Astrocyte (in vitro differentiated cells and primary cell): Measurements from ENCODE around the gene CFTR. TPM values are rescaled to one million over a fixed set of nuclear protein-coding genes. Genes with fewer than 3 reads are reported as not detected.
"Not testable (repeated sequence)": the region's sequence is repeated elsewhere in the genome, so short reads cannot be mapped to it uniquely, and the experiment has no call there.

Experiments used
- DNase-seq: peaks from one replicate; pipeline ENCODE4 v3.0.0-alpha.2; 2010; ENCODE audit warnings: low read depth
- FAIRE-seq: peaks from 2 replicates; lab custom pipeline; 2011; peaks lifted over from hg19 to GRCh38; lab: Jason Lieb, UNC
- H2AFZ ChIP-seq: 2 replicates; pipeline ENCODE4 v1.6.0; 2012; ENCODE audit warnings: low read depth, low read length, inconsistent platforms
- H3K27ac ChIP-seq: 2 replicates; pipeline ENCODE4 v1.5.1; 2011; ENCODE audit warnings: low read depth, low read length, inconsistent platforms
- H3K27me3 ChIP-seq: 2 replicates; pipeline ENCODE4 v1.6.0; 2011; ENCODE audit warnings: low read length, inconsistent platforms; ENCODE audit not compliant: insufficient read depth
- H3K36me3 ChIP-seq: 2 replicates; pipeline ENCODE4 v1.5.1; 2011; ENCODE audit warnings: low read length, inconsistent platforms; ENCODE audit not compliant: insufficient read depth
- H3K4me1 ChIP-seq: 2 replicates; pipeline ENCODE4 v1.5.1; 2011; ENCODE audit warnings: low read length, inconsistent platforms; ENCODE audit not compliant: insufficient read depth
- H3K4me2 ChIP-seq: 2 replicates; pipeline ENCODE4 v1.6.0; 2012; ENCODE audit warnings: low read length, inconsistent platforms
- H3K4me3 ChIP-seq: 2 replicates; pipeline ENCODE4 v1.5.1; 2011; ENCODE audit warnings: low read depth, mild to moderate bottlenecking, low read length, inconsistent platforms; ENCODE audit not compliant: insufficient read depth
- H3K79me2 ChIP-seq: 2 replicates; pipeline ENCODE4 v1.6.0; 2012; ENCODE audit warnings: mild to moderate bottlenecking, low read length, inconsistent platforms; ENCODE audit not compliant: insufficient read depth
- H3K9ac ChIP-seq: 2 replicates; pipeline ENCODE4 v1.6.0; 2012; ENCODE audit warnings: mild to moderate bottlenecking, low read length, inconsistent platforms
- H3K9me3 ChIP-seq: 2 replicates; pipeline ENCODE4 v1.5.1; 2012; ENCODE audit warnings: low read depth, mild to moderate bottlenecking, low read length, inconsistent platforms; ENCODE audit not compliant: insufficient read depth
- H4K20me1 ChIP-seq: 2 replicates; pipeline ENCODE4 v1.6.0; 2012; ENCODE audit warnings: low read length, inconsistent platforms; ENCODE audit not compliant: insufficient read depth
- H3K27ac Mint-ChIP-seq: one replicate; pipeline ENCODE4 v1.8.0; 2021; ENCODE audit warnings: mild to moderate bottlenecking, mixed read lengths; ENCODE audit not compliant: unreplicated experiment
- H3K27me3 Mint-ChIP-seq: one replicate; pipeline ENCODE4 v1.8.0; 2021; ENCODE audit warnings: low read depth, mixed read lengths; ENCODE audit not compliant: unreplicated experiment
- H3K36me3 Mint-ChIP-seq: one replicate; pipeline ENCODE4 v1.8.0; 2021; ENCODE audit warnings: low read depth, mixed read lengths; ENCODE audit not compliant: unreplicated experiment
- H3K4me1 Mint-ChIP-seq: one replicate; pipeline ENCODE4 v1.8.0; 2021; ENCODE audit warnings: low read depth, mixed read lengths; ENCODE audit not compliant: unreplicated experiment
- H3K4me3 Mint-ChIP-seq: one replicate; pipeline ENCODE4 v1.8.0; 2021; ENCODE audit warnings: mild to moderate bottlenecking, moderate library complexity, mixed read lengths; ENCODE audit not compliant: unreplicated experiment
- H3K9me3 Mint-ChIP-seq: one replicate; pipeline ENCODE4 v1.8.0; 2021; ENCODE audit warnings: mild to moderate bottlenecking, mixed read lengths; ENCODE audit not compliant: unreplicated experiment
- CTCF ChIP-seq: IDR thresholded peaks from 2 replicates; pipeline ENCODE4 v1.5.1; 2011; ENCODE audit warnings: low read depth, mild to moderate bottlenecking, inconsistent platforms, low read length, moderate library complexity; ENCODE audit not compliant: insufficient read depth
- EZH2 ChIP-seq: IDR thresholded peaks from 2 replicates; pipeline ENCODE4 v1.6.1; 2012; ENCODE audit warnings: mild to moderate bottlenecking, low read length, inconsistent platforms; ENCODE audit not compliant: insufficient read depth
- total RNA-seq: library from RNA; stranded (reverse); gene quantifications from 2 replicates; pipeline ENCODE4 v1.2.1, GENCODE V29; 2021

The CFTR gene
- total RNA-seq, 1 donor from 2014 or later, result 2.5 TPM

DNA sequence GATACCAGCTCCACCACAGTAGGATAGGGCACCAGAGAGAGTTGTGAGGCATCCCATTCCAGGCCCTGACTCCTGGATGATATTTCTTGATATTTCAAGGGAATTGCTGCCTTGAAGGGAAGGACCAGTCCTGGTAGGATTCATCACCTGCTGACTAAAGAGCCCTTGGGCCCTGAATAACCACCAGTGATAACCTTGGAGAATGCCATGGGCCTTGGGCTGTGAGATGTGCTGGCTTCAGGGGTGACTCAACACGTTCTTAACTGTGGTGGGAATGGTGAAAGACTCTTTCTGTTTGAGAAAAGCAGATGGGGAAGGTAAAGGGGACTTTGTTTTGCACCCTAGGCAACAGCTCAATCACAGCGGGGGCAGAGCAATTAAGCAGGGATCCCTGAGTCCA, 31.2 kb upstream of the CFTR start:
- H3K27me3 Mint-ChIP-seq, result no peaks in the 10 kb centered on the region
- no peaks in the 10 kb centered on the region for H3K36me3 Mint-ChIP-seq
- H3K4me3 ChIP-seq, result no peak overlapping the region
- no peak for DNase-seq
- FAIRE-seq, result no peak
- H3K27ac ChIP-seq, result no peak overlapping the region
- no peak overlapping the region for H3K4me3 Mint-ChIP-seq
- peaks cover 8% of the 10 kb centered on the region for H3K4me1 Mint-ChIP-seq
- H3K9me3 ChIP-seq, result no peaks in the 10 kb centered on the region
- no peaks in the 10 kb centered on the region for H3K9me3 Mint-ChIP-seq
- H2AFZ ChIP-seq, result no peak overlapping the region
- H3K4me2 ChIP-seq, result no peak overlapping the region
- H3K9ac ChIP-seq, result no peak overlapping the region
- no peaks in the 10 kb centered on the region for H3K79me2 ChIP-seq
- no peaks in the 10 kb centered on the region for H3K27me3 ChIP-seq
- TF ChIP-seq EZH2 (no peak), CTCF (no peak)
- H3K4me1 ChIP-seq, result no peaks in the 10 kb centered on the region
- no peaks in the 10 kb centered on the region for H3K36me3 ChIP-seq
- H3K27ac Mint-ChIP-seq, result no peak overlapping the region
- H4K20me1 ChIP-seq, result no peaks in the 10 kb centered on the region

DNA sequence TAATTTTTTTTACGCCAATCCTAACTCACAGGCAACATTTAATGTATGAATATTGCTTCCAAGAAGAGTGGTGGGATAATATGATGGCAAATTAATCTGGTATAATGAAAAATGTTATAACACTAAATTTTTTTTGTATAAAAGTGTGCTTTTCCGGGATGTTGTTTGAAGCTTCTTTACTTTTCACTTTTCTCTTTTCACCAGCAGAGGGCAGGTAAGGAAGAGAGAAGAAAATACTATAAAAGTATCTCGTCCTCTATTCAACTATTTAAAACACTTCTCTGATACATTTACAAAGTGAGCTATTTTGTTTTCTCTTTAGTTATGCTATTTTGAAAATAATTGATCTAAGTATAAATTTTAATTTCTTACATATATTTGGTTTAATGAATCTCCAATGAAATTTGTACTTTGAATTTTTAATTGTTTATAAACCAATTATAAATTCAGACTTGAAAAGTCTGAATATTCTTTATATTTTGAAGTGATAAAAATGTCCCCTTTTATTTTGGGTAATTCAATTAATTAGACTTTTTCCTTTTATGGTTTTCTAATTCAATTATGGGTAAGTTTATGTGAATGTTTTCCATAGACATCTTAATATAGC, 20.7 kb upstream of the CFTR start:
- Histone ChIP-seq H3K4me2 (no peak overlapping the region), H3K9me3 (no peaks in the 10 kb centered on the region), H3K27ac (no peak overlapping the region), H3K4me3 (no peak overlapping the region), H3K27me3 (no peaks in the 10 kb centered on the region), H3K36me3 (no peaks in the 10 kb centered on the region), H3K79me2 (no peaks in the 10 kb centered on the region), H3K4me1 (no peaks in the 10 kb centered on the region), H4K20me1 (no peaks in the 10 kb centered on the region), H3K9ac (no peak overlapping the region), H2AFZ (no peak overlapping the region)
- no peaks in the 10 kb centered on the region for H3K27me3 Mint-ChIP-seq
- FAIRE-seq (no peak), DNase-seq (peak; percentile 17)
- peaks cover 2% of the 10 kb centered on the region for H3K9me3 Mint-ChIP-seq
- no peak overlapping the region for H3K4me3 Mint-ChIP-seq
- H3K27ac Mint-ChIP-seq, result no peak overlapping the region
- H3K4me1 Mint-ChIP-seq, result no peaks in the 10 kb centered on the region
- TF ChIP-seq EZH2 (no peak), CTCF (peak; percentile 40)
- H3K36me3 Mint-ChIP-seq, result no peaks in the 10 kb centered on the region

- H3K4me3 Mint-ChIP-seq, result no peak overlapping the region
- H3K27me3 ChIP-seq, result no peaks in the 10 kb centered on the region
- H3K36me3 ChIP-seq, result no peaks in the 10 kb centered on the region
- no peak overlapping the region for H2AFZ ChIP-seq
- no peak overlapping the region for H3K4me2 ChIP-seq
- H3K36me3 Mint-ChIP-seq, result no peaks in the 10 kb centered on the region
- no peak overlapping the region for H3K27ac Mint-ChIP-seq
- no peaks in the 10 kb centered on the region for H3K4me1 ChIP-seq
- no peaks in the 10 kb centered on the region for H3K4me1 Mint-ChIP-seq
- TF ChIP-seq EZH2, result no peak
- no peak for TF ChIP-seq CTCF
- no peaks in the 10 kb centered on the region for H3K9me3 ChIP-seq
- H3K79me2 ChIP-seq, result no peaks in the 10 kb centered on the region
- no peak overlapping the region for H3K27ac ChIP-seq
- DNase-seq, result no peak
- H4K20me1 ChIP-seq, result no peaks in the 10 kb centered on the region
- H3K4me3 ChIP-seq, result no peak overlapping the region
- H3K9me3 Mint-ChIP-seq, result peaks cover 2% of the 10 kb centered on the region
- no peaks in the 10 kb centered on the region for H3K27me3 Mint-ChIP-seq
- H3K9ac ChIP-seq, result no peak overlapping the region
- no peak for FAIRE-seq
Observed at GRCh38 chr7:117459735-117460134, 20.1 kb upstream of the CFTR start.

DNA sequence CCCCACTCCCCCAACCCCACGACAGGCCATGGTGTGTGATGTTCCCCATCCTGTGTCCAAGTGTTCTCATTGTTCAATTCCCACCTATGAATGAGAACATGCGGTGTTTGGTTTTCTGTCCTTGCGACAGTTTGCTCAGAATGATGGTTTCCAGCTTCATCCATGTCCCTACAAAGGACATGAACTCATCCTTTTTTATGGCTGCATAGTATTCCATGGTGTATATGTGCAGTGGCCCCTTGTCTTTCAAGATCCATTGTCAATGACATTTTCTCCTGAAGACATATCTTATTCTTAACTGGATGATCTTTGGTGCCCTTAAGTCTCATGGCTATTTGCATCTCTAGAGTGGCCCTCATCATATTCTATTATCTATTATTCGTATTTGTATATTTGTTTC, 19.0 kb upstream of the CFTR start:
- not testable (repeated sequence) for H3K27me3 Mint-ChIP-seq, H3K4me3 Mint-ChIP-seq, H3K4me1 Mint-ChIP-seq, H4K20me1 ChIP-seq, H3K9ac ChIP-seq, H3K9me3 ChIP-seq, H3K27ac ChIP-seq, H3K4me3 ChIP-seq, H3K36me3 ChIP-seq, DNase-seq, H3K4me2 ChIP-seq, H3K79me2 ChIP-seq, FAIRE-seq, H2AFZ ChIP-seq, H3K27ac Mint-ChIP-seq, H3K4me1 ChIP-seq, H3K36me3 Mint-ChIP-seq, H3K27me3 ChIP-seq, H3K9me3 Mint-ChIP-seq
